Endothelial cell of umbilical vein (primary cell): Measurements from ENCODE around the gene STRA6. TPM values are rescaled to one million over a fixed set of nuclear protein-coding genes. Genes with fewer than 3 reads are reported as not detected.

ENCODE experiments used
- BruUV-seq: library from RNA; stranded (reverse); fragments of 400-500 nt; replicated peaks from 2 replicates; lab custom pipeline; 2021; lab: Mats Ljungman, UMichigan
- CTCF ChIA-PET: fragments of 300-600, 350-600 bp; sonication (Branson Sonifier 250); formaldehyde crosslinking; loops from one replicate; lab custom pipeline; 2021; ENCODE audit warnings: antibody characterized with exemption, inconsistent platforms; lab: Charles Lee
- POLR2A ChIA-PET: fragments of 300-600, 350-600 bp; sonication (Branson Sonifier 250); formaldehyde crosslinking; loops from one replicate; lab custom pipeline; 2021; ENCODE audit warnings: antibody characterized with exemption, inconsistent platforms; lab: Charles Lee
- DNase-seq: peaks from one replicate; pipeline ENCODE4 v3.0.0-alpha.2; 2011; ENCODE audit warnings: low read depth, low spot score
- FAIRE-seq: peaks from 2 replicates; lab custom pipeline; 2011; peaks lifted over from hg19 to GRCh38; lab: Jason Lieb, UNC
- H2AFZ ChIP-seq: 2 replicates; pipeline ENCODE4 v1.6.0; 2012; ENCODE audit warnings: low read depth, low read length, control low read depth, inconsistent platforms
- H3K27ac ChIP-seq: 2 replicates; pipeline ENCODE4 v1.5.1; 2011; ENCODE audit warnings: low read depth, mild to moderate bottlenecking, control low read depth, low read length, moderate library complexity; ENCODE audit not compliant: insufficient read depth
- H3K27me3 ChIP-seq, 2 experiments: 2 replicates each; pipeline versions ENCODE4 v1.6.0 to v1.6.1; 2011; ENCODE audit warnings: low read length in 2 of 2, mixed read lengths in 1 of 2; ENCODE audit not compliant: control insufficient read depth in 2 of 2, insufficient read depth in 2 of 2
- H3K36me3 ChIP-seq, 2 experiments: 2 replicates in 1 of 2; 3 replicates in 1 of 2; pipeline ENCODE4 v1.5.1; 2011; ENCODE audit warnings: low read length in 2 of 2, mild to moderate bottlenecking in 1 of 2, moderate library complexity in 1 of 2; ENCODE audit not compliant: control insufficient read depth in 2 of 2, insufficient read depth in 2 of 2; ENCODE audit errors: extremely low read depth in 1 of 2
- H3K4me1 ChIP-seq: 3 replicates; pipeline ENCODE4 v1.5.1; 2011; ENCODE audit warnings: mild to moderate bottlenecking, low read length; ENCODE audit not compliant: control insufficient read depth, insufficient read depth; ENCODE audit errors: extremely low read depth
- H3K4me2 ChIP-seq: 2 replicates; pipeline ENCODE4 v1.6.1; 2011; ENCODE audit warnings: low read length, control low read depth, mixed read lengths; ENCODE audit not compliant: insufficient read depth
- H3K4me3 ChIP-seq, 3 experiments: fragments of 200-600 bp in 1 of 3; sonication (generic), shearing (Covaris generic) in 1 of 3; replicated peaks in 1 of 3; 2 replicates each; pipeline ENCODE4 v1.5.1; 2011 to 2016; ENCODE audit warnings: control low read depth in 3 of 3, low read length in 3 of 3, mild to moderate bottlenecking in 2 of 3, inconsistent platforms in 1 of 3, low read depth in 1 of 3, moderate library complexity in 1 of 3; ENCODE audit not compliant: insufficient read depth in 1 of 3
- H3K79me2 ChIP-seq: 2 replicates; pipeline ENCODE4 v1.6.0; 2012; ENCODE audit warnings: low read length, inconsistent platforms; ENCODE audit not compliant: control insufficient read depth, insufficient read depth
- H3K9ac ChIP-seq: replicated peaks from 2 replicates; pipeline ENCODE3; 2011; ENCODE audit warnings: low read length, control low read depth; ENCODE audit not compliant: insufficient read depth; ENCODE audit errors: extremely low read depth
- H3K9me1 ChIP-seq: replicated peaks from 3 replicates; pipeline ENCODE4 v1.6.0; 2011; ENCODE audit warnings: mild to moderate bottlenecking, low read length; ENCODE audit not compliant: control insufficient read depth, insufficient read depth; ENCODE audit errors: extremely low read depth
- H3K9me3 ChIP-seq: replicated peaks from 2 replicates; pipeline ENCODE4 v1.5.1; 2012; ENCODE audit warnings: low read length, inconsistent platforms; ENCODE audit not compliant: control insufficient read depth, insufficient read depth
- H4K20me1 ChIP-seq: replicated peaks from 2 replicates; pipeline ENCODE3; 2011; ENCODE audit warnings: mild to moderate bottlenecking, low read length; ENCODE audit not compliant: control insufficient read depth, insufficient read depth; ENCODE audit errors: extremely low read depth
- CTCF ChIP-seq, 2 donors: IDR thresholded peaks; 1 replicate in 1 of 2; 2 replicates in 1 of 2; pipeline ENCODE4 v1.5.1; 2011; ENCODE audit warnings: low read length in 2 of 2, mild to moderate bottlenecking in 2 of 2, moderate library complexity in 2 of 2, control low read depth in 1 of 2, inconsistent platforms in 1 of 2, low read depth in 1 of 2; ENCODE audit not compliant: insufficient read depth in 1 of 2; ENCODE audit errors: extremely low read depth in 1 of 2
- FOS ChIP-seq: IDR thresholded peaks from 2 replicates; pipeline ENCODE4 v1.6.1; 2011; ENCODE audit warnings: mild to moderate bottlenecking, low read length, moderate library complexity, borderline replicate concordance; ENCODE audit not compliant: insufficient read depth
- JUN ChIP-seq: IDR thresholded peaks from 2 replicates; pipeline ENCODE4 v1.6.1; 2011; ENCODE audit warnings: borderline replicate concordance, low read depth; ENCODE audit not compliant: insufficient read length, insufficient read depth
- MYC ChIP-seq: IDR thresholded peaks from one replicate; pipeline ENCODE4 v1.6.1; 2011; ENCODE audit warnings: mild to moderate bottlenecking, low read depth, low read length
- POLR2AphosphoS5 ChIP-seq: IDR thresholded peaks from 2 replicates; pipeline ENCODE4 v1.6.1; 2012; ENCODE audit warnings: low read depth, mild to moderate bottlenecking, control low read depth, low read length, moderate library complexity; ENCODE audit not compliant: insufficient read depth
- dilution Hi-C: fragments of 300-500 bp; cut with MboI; formaldehyde crosslinking; loops from one replicate; pipeline ENCODE4 v1.15.0; 2019; ENCODE audit warnings: low sequenced_read_pairs; ENCODE audit not compliant: extremely low pct_ligation_motif_present
- intact Hi-C: fragments of 100-400 bp; cut with micrococcal nuclease; formaldehyde crosslinking; loops from one replicate; pipeline ENCODE4 v1.10.0; 2022
- polyA plus RNA-seq, 4 experiments: library from polyadenylated mRNA; depleted of rRNA in 3 of 4; stranded (reverse) in 3 of 4; unstranded in 1 of 4; fragments of >200 nt; gene quantifications; 2 replicates each; pipeline versions ENCODE4 v1.2.1 to v1.2.3, GENCODE V29; 2011 to 2012; ENCODE audit warnings: missing spikeins in 1 of 4
- total RNA-seq: library from RNA; stranded (reverse); gene quantifications from 2 replicates; pipeline ENCODE4 v1.2.3, GENCODE V29; 2021

Gene STRA6
- total and polyA plus RNA-seq, 2 donors (not counting 3 experiments of a cell fraction or from before 2014, with no cell fraction given) = not detected

- intact Hi-C loops (loop anchor here (5.0 kb wide), 1 partner anchor 66 kb away; no protein-coding TSS in a partner anchor), dilution Hi-C loops (no loop called here)
- Histone ChIP-seq H3K9ac (no peak overlapping the region), H3K9me3 (no peaks in the 10 kb centered on the region), H3K27ac (no peak overlapping the region), H3K4me1 (peaks cover 20% of the 10 kb centered on the region), H3K9me1 (no peaks in the 10 kb centered on the region), H3K4me2 (no peak overlapping the region), H4K20me1 (no peaks in the 10 kb centered on the region), H2AFZ (no peak overlapping the region), H3K36me3 (no peaks in the 10 kb centered on the region), H3K4me3 (no peak overlapping the region), H3K79me2 (no peaks in the 10 kb centered on the region), H3K27me3 (no peaks in the 10 kb centered on the region)
- ChIA-PET POLR2A (no interaction called here), CTCF (interaction anchor here (1.3 kb wide), 1 partner anchor 30 kb away, joined by 4 read pairs; no protein-coding TSS in a partner anchor)
- FAIRE-seq = no peak
- no peak for DNase-seq
- TF ChIP-seq MYC (no peak), CTCF (IDR thresholded peaks at IDR 0.05; ENCODE audit: extremely low read depth in 1 of 2, insufficient read depth in 1 of 2, low read depth in 1 of 2, low read length in 2 of 2) (no peak), JUN (no peak), POLR2AphosphoS5 (no peak), FOS (no peak)
- BruUV-seq = no TSS peak
Observed at GRCh38 chr15:74176262-74177214, 26.0 kb downstream of the STRA6 start.
